ENCODE measurements around the gene TMEM219. TPM values are rescaled to one million over a fixed set of nuclear protein-coding genes. Genes with fewer than 3 reads are reported as not detected.
A peak's percentile ranks its signal among the peaks of the same experiment; 100 is the strongest.

TMEM219 gene
- total and polyA plus RNA-seq, 8 donors = 58.3 to 114 (median 72.9) TPM

- FAIRE-seq (no peak), ATAC-seq (no peak), DNase-seq (peak in 1 of 6 donors; percentile 72)
- intact Hi-C loops (cut with DNase I) = loop anchor here in 2 of 3 donors (10.0 kb wide), 2 partner anchors 142 to 312 kb away; partner anchors contain the start of gene CDIPT (in 1 of the 2)
- Histone ChIP-seq H3K4me3 (no peak overlapping the region), H3K27ac (no peak overlapping the region), H3K36me3 (no peaks in the 10 kb centered on the region), H3K27me3 (peaks cover 0 to 6% (median 2%) of the 10 kb centered on the region in 4 donors), H3K4me1 (no peaks in the 10 kb centered on the region), H3K9me3 (no peaks in the 10 kb centered on the region)
- WGBS, 2 donors = 71 to 76% methylated on average over 34 of the region's 34 CpGs
- TF ChIP-seq, protein P1, sequence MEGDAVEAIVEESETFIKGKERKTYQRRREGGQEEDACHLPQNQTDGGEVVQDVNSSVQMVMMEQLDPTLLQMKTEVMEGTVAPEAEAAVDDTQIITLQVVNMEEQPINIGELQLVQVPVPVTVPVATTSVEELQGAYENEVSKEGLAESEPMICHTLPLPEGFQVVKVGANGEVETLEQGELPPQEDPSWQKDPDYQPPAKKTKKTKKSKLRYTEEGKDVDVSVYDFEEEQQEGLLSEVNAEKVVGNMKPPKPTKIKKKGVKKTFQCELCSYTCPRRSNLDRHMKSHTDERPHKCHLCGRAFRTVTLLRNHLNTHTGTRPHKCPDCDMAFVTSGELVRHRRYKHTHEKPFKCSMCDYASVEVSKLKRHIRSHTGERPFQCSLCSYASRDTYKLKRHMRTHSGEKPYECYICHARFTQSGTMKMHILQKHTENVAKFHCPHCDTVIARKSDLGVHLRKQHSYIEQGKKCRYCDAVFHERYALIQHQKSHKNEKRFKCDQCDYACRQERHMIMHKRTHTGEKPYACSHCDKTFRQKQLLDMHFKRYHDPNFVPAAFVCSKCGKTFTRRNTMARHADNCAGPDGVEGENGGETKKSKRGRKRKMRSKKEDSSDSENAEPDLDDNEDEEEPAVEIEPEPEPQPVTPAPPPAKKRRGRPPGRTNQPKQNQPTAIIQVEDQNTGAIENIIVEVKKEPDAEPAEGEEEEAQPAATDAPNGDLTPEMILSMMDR (IDR thresholded peaks at IDR 0.05) = no peak
These were observed 44.9 kb downstream of the TMEM219 start for GRCh38 chr16:30006659-30007377.

DNA sequence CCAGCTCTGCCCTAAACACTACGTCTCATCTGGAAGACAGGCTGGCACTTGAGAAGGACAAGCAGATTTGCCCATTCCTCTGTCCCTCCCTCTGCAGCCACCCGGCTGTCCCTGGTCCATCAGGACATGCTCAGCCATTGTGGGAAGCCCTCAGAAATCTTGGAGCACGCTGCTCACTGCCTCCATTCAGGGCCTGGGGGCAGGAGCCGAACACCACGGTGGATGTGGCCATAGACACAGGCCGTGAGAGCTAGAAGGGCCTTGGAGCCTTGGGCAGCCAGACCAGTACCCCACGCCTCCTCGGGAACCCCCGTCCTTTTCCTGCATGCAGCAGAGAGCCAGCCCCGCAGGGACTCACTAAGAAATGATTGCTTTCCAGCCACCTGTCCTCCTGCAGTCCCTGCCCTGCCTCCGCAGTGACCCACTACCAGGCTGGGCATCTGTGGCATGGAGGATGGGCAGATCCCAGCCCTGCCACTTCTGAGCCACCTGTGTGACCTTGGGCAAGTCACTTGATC lies 45.6 kb downstream of the TMEM219 start:
- no peak overlapping the region for H3K4me3 ChIP-seq
- no peak for FAIRE-seq
- no peaks in the 10 kb centered on the region for H3K9me3 ChIP-seq
- no peak for ATAC-seq
- peaks cover 0 to 10% (median 2%) of the 10 kb centered on the region in 4 donors for H3K27me3 ChIP-seq
- no peaks in the 10 kb centered on the region for H3K36me3 ChIP-seq
- intact Hi-C loops (cut with DNase I) = loop anchor here in 2 of 3 donors (10.0 kb wide), 2 partner anchors 143 to 313 kb away; partner anchors contain the start of gene CDIPT (in 1 of the 2)
- H3K4me1 ChIP-seq = no peaks in the 10 kb centered on the region
- H3K27ac ChIP-seq = no peak overlapping the region
- WGBS, 2 donors = 51 to 56% methylated on average over 11 of the region's 11 CpGs
- TF ChIP-seq, protein P1 (IDR thresholded peaks at IDR 0.05) = no peak
- DNase-seq = peak in 1 of 6 donors; percentile 61

DNA sequence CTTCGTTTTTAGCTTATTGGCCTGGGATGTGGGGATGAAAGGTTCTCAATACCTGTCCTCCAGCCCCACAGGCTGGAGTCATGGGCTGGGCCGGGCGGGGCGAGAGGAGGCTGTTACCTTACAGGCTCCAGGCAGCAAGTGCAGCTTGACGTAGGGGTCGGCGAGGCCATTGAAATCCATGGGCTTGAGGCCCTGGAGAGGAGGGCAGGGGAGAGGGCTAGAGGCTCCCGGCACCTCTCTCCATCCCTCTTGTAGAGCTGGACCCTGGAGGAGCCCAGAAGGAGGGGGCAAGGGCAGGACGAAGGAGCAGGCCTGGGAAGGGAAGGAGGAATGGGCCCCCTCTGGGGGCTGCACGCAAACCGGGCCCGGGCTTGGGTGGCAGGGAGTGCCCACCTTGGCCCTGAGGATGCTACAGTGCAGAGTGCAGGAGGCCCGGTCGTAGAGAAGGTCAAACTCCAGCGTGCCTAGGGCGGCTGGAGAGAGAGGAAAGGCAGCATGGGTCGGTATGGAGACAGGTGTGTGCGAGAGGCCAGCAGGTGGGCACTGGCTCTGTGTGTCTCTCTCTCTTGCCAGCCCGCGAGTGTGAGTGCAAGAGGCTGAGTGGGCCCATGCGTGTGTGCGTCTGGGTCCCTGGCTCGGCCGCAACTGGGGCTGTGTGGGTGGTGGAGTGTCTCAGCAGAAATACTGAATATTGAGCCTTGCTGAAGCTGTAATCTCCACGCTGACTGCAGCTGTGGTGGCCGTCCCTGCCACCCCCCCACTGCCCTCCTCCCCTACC lies 47.4 kb downstream of the TMEM219 start:
- peak in 2 of 6 donors; percentile 50 to 54 for DNase-seq
- 32 to 35% methylated on average over 23 to 26 of the region's 26 CpGs for WGBS, 2 donors
- no peak for ATAC-seq
- Histone ChIP-seq H3K9me3 (no peaks in the 10 kb centered on the region), H3K4me1 (no peaks in the 10 kb centered on the region), H3K27ac (no peak overlapping the region), H3K4me3 (no peak overlapping the region), H3K36me3 (no peaks in the 10 kb centered on the region), H3K27me3 (peaks cover 0 to 10% (median 2%) of the 10 kb centered on the region in 4 donors)
- TF ChIP-seq, protein P1 (IDR thresholded peaks at IDR 0.05) = no peak
- FAIRE-seq = no peak
- intact Hi-C loops (cut with DNase I) = loop anchor here in 2 of 3 donors (10.0 kb wide), 2 partner anchors 144 to 314 kb away; partner anchors contain the start of gene CDIPT (in 1 of the 2)

DNA sequence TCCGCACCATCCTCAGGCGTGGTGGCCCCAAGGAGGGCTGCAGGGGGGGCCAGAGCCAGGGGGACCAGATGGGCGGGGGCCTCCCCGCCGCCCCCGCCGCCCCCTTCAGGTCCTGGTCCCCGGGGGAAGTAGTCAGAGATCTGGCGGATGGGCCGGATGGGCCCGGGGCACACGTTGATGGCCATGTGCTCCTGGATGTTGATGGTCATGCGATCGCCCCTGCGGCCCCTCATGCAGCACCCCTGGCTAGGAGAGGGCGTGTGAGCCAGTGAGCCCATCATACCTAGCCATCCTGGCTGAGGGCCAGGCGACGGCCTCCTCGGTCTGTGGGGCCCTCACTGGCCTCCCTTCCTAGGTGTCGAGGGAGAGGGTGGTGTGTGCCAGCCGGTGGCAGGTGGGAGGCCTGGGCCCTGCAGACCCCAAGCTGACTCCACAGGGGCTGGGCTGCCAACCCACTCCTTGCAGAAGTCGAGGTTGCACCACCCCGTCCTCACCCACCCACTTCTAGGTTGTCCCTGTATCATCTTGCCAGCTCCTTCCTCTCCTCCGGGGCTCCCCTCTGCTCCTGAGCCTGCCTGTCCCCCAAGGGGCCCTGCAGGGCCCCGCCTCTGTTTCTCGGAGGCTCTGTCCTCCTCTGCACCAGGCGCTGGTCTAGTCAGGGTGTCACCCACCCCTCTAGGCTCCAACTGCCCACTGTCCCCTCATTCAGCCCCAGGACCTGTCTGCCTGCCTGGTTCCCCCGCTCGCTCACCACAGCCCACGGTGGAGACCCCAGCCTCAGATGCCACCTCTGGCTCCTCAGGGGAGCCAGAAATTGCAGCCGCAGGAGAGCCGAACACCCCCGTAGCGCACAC lies 48.3 kb downstream of the TMEM219 start:
- 13 to 16% methylated on average over 29 to 34 of the region's 34 CpGs for WGBS, 2 donors
- intact Hi-C loops (cut with DNase I) = loop anchor here in 2 of 3 donors (10.0 kb wide), 2 partner anchors 145 to 315 kb away; partner anchors contain the start of gene CDIPT (in 1 of the 2)
- FAIRE-seq = no peak
- ATAC-seq = no peak
- peak in 3 of 6 donors; percentile 40 to 76 (median 58) for DNase-seq
- Histone ChIP-seq H3K4me3 (peak overlapping the region in 2 of 4 donors; percentile 28 to 50), H3K36me3 (no peaks in the 10 kb centered on the region), H3K27me3 (peaks cover 0 to 10% (median 2%) of the 10 kb centered on the region in 4 donors), H3K9me3 (no peaks in the 10 kb centered on the region), H3K27ac (no peak overlapping the region), H3K4me1 (no peaks in the 10 kb centered on the region)
- TF ChIP-seq, protein P1 (IDR thresholded peaks at IDR 0.05) = no peak

Measured in pancreas (tissue), 10 donors.